SH-SY5Y (cell line): ENCODE results near the gene S100PBP.

ENCODE experiments used
- GATA2 ChIP-seq: IDR thresholded peaks from 2 replicates; pipeline ENCODE4 v1.6.1; 2011; ENCODE audit warnings: mild to moderate bottlenecking, low read depth, low read length
- GATA3 ChIP-seq: IDR thresholded peaks from 2 replicates; pipeline ENCODE4 v1.6.1; 2011; ENCODE audit warnings: low read depth, mild to moderate bottlenecking, low read length, moderate library complexity

- TF ChIP-seq GATA3 (no peak), GATA2 (no peak)
These were observed 74.2 kb downstream of the S100PBP start for GRCh38 chr1:32891630-32892029.
